ENCODE results near the gene ADI1. TPM values are rescaled to one million over a fixed set of nuclear protein-coding genes. Genes with fewer than 3 reads are reported as not detected.
A peak's percentile ranks its signal among the peaks of the same experiment; 100 is the strongest.

ADI1 gene
- total RNA-seq, 1 donor from 2014 or later = 60.2 TPM

- Histone ChIP-seq H3K4me3 (no peak overlapping the region), H3K36me3 (peaks cover 16% of the 10 kb centered on the region), H3K4me1 (peaks cover 16% of the 10 kb centered on the region), H3K27ac (no peak overlapping the region), H3K27me3 (ENCODE audit: low read depth) (no peaks in the 10 kb centered on the region), H3K9me3 (no peaks in the 10 kb centered on the region)
- DNase-seq = no peak
- intact Hi-C loops (cut with DNase I) = no loop called here
- no peak for TF ChIP-seq CTCF (IDR thresholded peaks at IDR 0.05)
- no peak for ATAC-seq
Observed at GRCh38 chr2:3534251-3534814, 15.0 kb upstream of the ADI1 start.

GRCh38 chr2:3533836-3534235, 14.5 kb upstream of the ADI1 start:
- intact Hi-C loops (cut with DNase I) = no loop called here
- no peaks in the 10 kb centered on the region for H3K27me3 ChIP-seq (ENCODE audit: low read depth)
- H3K9me3 ChIP-seq = no peaks in the 10 kb centered on the region
- DNase-seq (no peak), ATAC-seq (no peak)
- H3K4me1 ChIP-seq = peaks cover 16% of the 10 kb centered on the region
- TF ChIP-seq CTCF (IDR thresholded peaks at IDR 0.05) = no peak
- no peak overlapping the region for H3K4me3 ChIP-seq
- peaks cover 13% of the 10 kb centered on the region for H3K36me3 ChIP-seq
- H3K27ac ChIP-seq = no peak overlapping the region

- no peak for TF ChIP-seq CTCF (IDR thresholded peaks at IDR 0.05)
- no peak overlapping the region for H3K4me3 ChIP-seq
- H3K36me3 ChIP-seq = peaks cover 13% of the 10 kb centered on the region
- H3K9me3 ChIP-seq = no peaks in the 10 kb centered on the region
- H3K27me3 ChIP-seq (ENCODE audit: low read depth) = no peaks in the 10 kb centered on the region
- no peak overlapping the region for H3K27ac ChIP-seq
- intact Hi-C loops (cut with DNase I) = no loop called here
- H3K4me1 ChIP-seq = peaks cover 16% of the 10 kb centered on the region
- DNase-seq (no peak), ATAC-seq (no peak)
Observed at GRCh38 chr2:3532941-3533340, 13.6 kb upstream of the ADI1 start.

GRCh38 chr2:3529316-3530025, 10.1 kb upstream of the ADI1 start:
- Histone ChIP-seq H3K4me3 (no peak overlapping the region), H3K36me3 (peaks cover 13% of the 10 kb centered on the region), H3K4me1 (peaks cover 10% of the 10 kb centered on the region), H3K9me3 (no peaks in the 10 kb centered on the region), H3K27ac (no peak overlapping the region), H3K27me3 (ENCODE audit: low read depth) (no peaks in the 10 kb centered on the region)
- intact Hi-C loops (cut with DNase I) = no loop called here
- ATAC-seq (no peak), DNase-seq (no peak)
- TF ChIP-seq CTCF (IDR thresholded peaks at IDR 0.05) = no peak

- DNase-seq = no peak
- H3K36me3 ChIP-seq = peaks cover 5% of the 10 kb centered on the region
- H3K4me1 ChIP-seq = peaks cover 24% of the 10 kb centered on the region
- H3K9me3 ChIP-seq = no peaks in the 10 kb centered on the region
- intact Hi-C loops (cut with DNase I) = no loop called here
- no peaks in the 10 kb centered on the region for H3K27me3 ChIP-seq (ENCODE audit: low read depth)
- TF ChIP-seq CTCF (IDR thresholded peaks at IDR 0.05) = no peak
- H3K27ac ChIP-seq = no peak overlapping the region
- no peak overlapping the region for H3K4me3 ChIP-seq
- peak in 1 of 2 donors; percentile 5 for ATAC-seq
Observed at GRCh38 chr2:3527886-3528785, 8.8 kb upstream of the ADI1 start.
